Esophagus mucosa (tissue), 1 donor: Measurements from ENCODE around the gene INTU. TPM values are rescaled to one million over a fixed set of nuclear protein-coding genes. Genes with fewer than 3 reads are reported as not detected.
A peak's percentile ranks its signal among the peaks of the same experiment; 100 is the strongest.
"Not testable (repeated sequence)": the region's sequence is repeated elsewhere in the genome, so short reads cannot be mapped to it uniquely, and the experiment has no call there.

Experiments used
- ATAC-seq: fragments of 200-7000 bp; cut with Tn5 transposase; one replicate; pipeline ENCODE4 v1.9.1; 2020
- total RNA-seq: library from RNA; stranded (reverse); gene quantifications from one replicate; pipeline ENCODE4 v1.2.4, GENCODE V29; 2023
- donor health status: DM: yes; HTN: yes; CAD: no.

Gene INTU
- total RNA-seq, 1 donor from 2014 or later = 7.9 TPM

GRCh38 chr4:127648061-127648460 is 15.3 kb downstream of the INTU start:
- no peak for ATAC-seq

DNA sequence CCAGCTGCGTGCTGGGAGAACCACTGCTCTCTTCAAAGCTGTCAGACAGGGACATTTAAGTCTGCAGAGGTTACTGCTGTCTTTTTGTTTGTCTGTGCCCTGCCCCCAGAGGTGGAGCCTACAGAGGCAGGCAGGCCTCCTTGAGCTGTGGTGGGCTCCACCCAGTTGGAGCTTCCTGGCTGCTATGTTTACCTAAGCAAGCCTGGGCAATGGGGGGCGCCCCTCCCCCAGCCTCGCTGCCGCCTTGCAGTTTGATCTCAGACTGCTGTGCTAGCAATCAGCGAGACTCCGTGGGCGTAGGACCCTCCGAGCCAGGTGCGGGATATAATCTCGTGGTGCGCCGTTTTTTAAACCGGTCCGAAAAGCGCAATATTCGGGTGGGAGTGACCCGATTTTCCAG is 22.8 kb downstream of the INTU start:
- not testable (repeated sequence) for ATAC-seq

GRCh38 chr4:127656047-127656680 is 23.4 kb downstream of the INTU start:
- ATAC-seq = no peak

GRCh38 chr4:127660284-127660885 is 27.6 kb downstream of the INTU start:
- no peak for ATAC-seq

DNA sequence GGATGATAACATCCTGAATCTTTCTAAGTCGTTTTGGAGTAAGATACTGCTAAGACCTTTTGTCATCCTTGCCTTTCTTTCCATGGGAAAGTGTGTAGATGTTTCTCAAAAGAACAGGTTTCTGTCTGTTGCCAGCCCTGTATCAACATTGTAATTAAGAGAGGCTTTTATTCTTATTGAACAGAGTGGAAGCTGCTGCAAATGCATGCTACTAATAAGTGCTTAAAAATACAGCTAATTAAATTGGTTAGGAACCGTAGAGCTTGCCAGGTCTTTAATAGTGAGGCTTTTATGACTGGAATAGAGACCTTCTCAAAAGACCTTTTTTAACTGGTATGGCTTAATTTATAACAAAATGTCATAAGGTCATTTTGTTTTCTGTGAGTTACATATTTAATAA is 34.4 kb downstream of the INTU start:
- ATAC-seq = no peak

DNA sequence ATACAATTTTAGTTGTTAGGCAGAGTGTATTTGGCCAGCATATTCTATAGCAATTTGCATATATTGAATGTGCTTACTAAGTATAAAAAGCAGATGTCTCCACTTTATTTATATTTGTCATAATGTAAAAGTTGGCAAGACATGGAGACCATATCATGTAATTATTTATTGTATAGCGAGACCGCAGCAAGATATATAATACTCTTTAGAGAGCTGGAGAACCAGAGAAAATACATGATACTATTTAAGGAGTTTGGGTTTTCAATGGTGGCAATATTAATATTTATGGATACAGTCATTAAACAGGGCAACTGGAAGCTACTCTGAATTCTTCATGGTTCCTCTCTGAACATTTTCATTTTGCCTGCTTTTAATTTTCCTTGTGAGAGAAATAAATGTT is 35.0 kb downstream of the INTU start:
- ATAC-seq = no peak

GRCh38 chr4:127668770-127669169 is 36.0 kb downstream of the INTU start:
- no peak for ATAC-seq

DNA sequence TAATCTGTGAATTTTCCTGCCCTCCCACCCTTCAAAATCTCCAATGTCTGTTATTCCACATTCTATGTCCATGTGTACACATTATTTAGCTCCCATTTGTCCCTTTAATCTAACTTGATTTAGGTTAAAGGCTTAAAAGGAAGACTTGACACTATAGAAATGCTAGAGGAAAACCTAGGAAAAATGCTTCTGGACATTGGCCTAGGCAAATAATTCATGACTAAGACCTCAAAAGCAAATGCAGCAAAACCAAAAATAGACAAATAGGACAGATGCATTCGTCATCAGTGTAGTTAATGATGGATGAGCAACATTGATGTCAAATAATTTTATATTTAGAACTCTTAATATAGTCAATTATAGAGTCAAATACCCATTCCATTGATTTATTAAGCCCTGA is 36.9 kb downstream of the INTU start:
- no peak for ATAC-seq

- ATAC-seq = no peak
Observed at GRCh38 chr4:127672111-127672510, 39.4 kb downstream of the INTU start.

GRCh38 chr4:127685292-127685691 is 52.5 kb downstream of the INTU start:
- no peak for ATAC-seq

GRCh38 chr4:127686658-127687057 is 53.9 kb downstream of the INTU start:
- no peak for ATAC-seq

DNA sequence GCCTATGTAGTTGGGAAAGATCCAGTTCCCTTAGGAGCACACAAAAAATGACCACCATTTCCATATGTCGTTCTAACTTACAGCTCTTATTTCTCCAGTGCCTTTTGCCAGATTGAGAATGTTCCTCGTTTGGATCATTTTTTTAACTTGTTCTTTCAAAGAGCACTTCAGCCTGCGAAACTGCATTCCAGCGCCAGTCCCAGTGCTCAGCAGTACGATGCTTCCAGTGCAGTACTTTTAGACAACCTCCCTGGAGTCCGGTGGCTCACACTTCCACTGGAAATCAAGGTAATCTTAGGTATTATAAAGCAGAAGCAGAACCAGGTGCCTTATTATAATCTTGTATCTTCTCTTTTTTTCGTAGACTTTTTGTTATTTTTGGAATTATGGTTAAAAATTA is 54.8 kb downstream of the INTU start:
- ATAC-seq = no peak

DNA sequence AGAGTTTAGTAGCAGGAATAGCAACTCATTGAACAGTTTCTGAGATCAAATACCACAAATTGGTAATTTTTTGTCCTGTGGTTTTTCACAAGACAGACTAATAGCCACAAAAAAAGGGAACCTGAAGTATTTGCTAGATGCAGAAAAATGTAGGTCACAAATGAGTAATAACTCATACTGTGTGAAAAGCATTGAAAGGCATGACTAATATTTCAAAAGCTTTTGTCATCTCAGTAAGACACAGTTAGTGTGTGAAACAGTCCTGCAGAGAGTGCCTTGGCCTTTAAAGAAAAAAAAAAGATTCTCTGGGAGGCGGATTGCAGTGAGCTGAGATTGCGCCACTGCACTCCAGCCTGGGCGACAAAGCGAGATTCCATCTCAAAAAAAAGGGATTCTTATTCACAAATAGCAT is 66.0 kb downstream of the INTU start:
- peak; percentile 98 for ATAC-seq

- peak; percentile 98 for ATAC-seq
Observed at GRCh38 chr4:127708985-127709384, 76.2 kb downstream of the INTU start.

DNA sequence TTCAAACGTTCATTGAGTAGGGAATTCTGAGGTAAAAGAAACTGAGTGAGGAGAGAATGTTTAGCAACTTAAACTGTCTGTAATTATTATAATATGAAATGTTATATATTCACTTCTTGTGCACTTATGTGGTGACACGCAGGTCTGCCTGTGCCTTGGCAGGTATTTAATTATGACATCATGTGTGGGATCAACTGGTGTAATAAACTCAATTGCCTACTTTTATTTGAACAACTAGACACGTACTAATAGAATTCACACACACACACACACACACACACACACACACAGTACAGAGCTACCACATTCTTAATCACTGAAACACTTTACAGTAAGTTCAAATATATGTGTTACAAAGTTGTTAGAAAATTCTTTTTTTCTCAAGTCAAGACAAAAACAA is 76.7 kb downstream of the INTU start:
- ATAC-seq = peak; percentile 70

DNA sequence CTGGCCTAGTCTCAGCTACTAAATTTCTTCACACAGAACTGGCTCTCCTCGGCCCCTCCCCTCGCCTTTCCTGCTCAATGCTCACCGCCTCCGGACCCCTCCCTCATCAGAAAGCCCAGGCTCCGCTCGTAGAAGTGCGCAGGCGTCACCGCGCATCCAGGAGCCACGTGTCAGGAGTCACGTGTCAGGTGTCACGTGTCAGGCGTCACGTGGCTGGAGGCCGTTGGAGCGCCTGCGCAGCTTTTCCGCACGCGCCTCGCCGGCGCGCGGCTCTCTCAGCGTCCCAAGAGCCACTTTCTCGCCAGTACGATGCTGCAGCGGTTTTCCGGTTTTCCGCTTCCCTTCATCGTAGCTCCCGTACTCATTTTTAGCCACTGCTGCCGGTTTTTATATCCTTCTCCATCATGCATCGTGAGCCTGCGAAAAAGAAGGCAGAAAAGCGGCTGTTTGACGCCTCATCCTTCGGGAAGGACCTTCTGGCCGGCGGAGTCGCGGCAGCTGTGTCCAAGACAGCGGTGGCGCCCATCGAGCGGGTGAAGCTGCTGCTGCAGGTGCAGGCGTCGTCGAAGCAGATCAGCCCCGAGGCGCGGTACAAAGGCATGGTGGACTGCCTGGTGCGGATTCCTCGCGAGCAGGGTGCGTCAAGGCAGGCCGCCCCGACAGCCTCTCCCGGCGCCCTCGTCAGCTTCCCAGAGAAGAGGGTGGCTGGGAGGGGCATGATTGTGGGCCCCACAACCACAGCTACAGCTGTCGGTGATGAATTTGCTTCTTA is 97.6 kb downstream of the INTU start, which contains the start of gene SLC25A31:
SLC25A31 (plus strand) TSS at position 259 of the 772 bp plus-strand sequence; CDS start at position 405, 146 bp downstream.
- ATAC-seq = no peak

DNA sequence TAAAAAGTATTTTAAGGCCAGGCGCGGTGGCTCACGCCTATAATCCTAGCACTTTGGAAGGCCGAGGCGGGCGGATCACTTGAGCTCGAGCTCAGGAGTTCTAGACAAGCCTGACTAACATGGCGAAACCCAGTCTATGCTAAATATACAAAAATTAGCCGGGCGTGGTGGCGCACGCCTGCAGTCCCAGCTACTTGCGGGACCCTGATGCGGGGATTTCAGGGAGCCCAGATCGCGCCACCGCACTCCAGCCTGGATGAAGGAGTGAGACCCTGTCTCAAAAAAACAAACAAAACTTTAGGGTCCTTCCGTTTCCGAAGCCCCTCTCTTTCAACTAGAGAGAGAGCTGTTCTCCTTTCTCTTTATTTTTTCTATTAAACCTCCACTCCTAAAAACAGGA is 98.6 kb downstream of the INTU start:
- ATAC-seq = no peak

DNA sequence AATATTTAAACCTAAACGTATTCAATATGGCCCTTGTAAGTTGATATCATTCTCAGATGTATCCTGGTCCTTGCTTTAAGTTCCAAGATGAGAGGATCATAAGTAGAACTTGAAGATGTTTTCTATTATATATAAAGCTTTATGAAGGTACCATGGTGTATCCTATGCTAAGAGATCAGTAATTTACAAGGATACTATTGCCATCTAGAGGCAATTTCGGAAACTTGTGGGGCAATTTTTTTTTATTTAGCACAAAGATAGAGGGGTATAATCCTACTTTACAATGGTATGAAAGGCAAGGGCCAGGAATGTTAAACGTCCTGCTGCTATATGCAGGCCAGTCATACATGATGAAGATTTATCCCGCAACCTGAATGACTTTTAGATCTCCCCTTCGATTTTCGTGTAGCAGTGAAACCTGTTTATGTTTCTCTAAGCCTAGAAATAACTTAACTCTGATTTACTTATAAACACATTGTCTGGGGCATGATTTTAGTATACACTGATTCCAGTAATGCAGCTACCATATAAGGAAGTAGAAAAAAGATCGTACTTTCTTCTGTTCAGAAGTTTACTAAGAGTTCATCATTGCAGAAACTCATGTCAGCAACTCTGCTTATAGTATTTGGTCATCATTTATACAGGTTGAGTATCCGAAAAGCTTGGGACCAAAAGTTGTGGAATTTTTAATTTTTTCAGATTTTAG is 100.0 kb downstream of the INTU start:
- ATAC-seq = peak; percentile 55

DNA sequence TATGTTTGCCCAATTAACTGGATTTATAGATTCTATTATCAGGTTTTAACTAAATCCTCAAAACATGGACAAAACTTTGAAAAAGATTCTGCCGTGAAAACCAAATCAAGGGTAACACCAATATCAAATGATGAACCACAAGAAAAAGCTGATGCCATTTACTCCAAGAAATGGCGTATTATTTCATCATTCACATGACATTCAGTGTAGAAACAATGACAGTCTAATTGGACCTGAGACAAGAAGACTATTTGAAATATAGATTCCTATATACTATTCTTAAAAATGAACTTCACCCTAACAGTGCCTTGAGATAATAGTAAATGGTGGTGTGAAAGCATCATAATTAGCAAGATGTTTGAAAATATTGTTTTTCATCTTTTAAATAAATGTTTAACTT is 102.2 kb downstream of the INTU start:
- ATAC-seq = no peak

DNA sequence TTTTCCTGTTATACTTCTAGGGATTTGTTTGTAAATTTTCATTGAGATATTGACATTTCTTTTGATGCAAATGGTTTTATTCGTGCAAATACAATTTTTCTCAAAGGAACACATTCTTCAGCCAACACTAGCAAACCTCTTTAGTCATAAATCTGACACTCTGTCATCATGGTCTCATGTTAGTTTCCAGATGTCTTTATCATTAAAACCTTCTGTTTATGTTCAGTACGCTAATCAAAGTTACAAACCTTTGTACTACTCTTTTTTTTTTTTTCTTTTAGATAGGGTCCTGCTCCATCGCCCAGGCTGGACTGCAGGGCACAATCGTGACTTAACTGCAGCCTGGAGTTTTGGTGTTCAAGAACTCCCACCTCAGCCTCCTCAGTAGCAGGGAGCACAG is 104.5 kb downstream of the INTU start:
- ATAC-seq = no peak

- ATAC-seq = no peak
Observed at GRCh38 chr4:127741247-127741646, 108.5 kb downstream of the INTU start.

- no peak for ATAC-seq
Observed at GRCh38 chr4:127747883-127748282, 115.1 kb downstream of the INTU start.

GRCh38 chr4:127748957-127749356 is 116.2 kb downstream of the INTU start:
- ATAC-seq = no peak
